Measurements from ENCODE around the gene HDAC4.

HDAC4 gene

DNA sequence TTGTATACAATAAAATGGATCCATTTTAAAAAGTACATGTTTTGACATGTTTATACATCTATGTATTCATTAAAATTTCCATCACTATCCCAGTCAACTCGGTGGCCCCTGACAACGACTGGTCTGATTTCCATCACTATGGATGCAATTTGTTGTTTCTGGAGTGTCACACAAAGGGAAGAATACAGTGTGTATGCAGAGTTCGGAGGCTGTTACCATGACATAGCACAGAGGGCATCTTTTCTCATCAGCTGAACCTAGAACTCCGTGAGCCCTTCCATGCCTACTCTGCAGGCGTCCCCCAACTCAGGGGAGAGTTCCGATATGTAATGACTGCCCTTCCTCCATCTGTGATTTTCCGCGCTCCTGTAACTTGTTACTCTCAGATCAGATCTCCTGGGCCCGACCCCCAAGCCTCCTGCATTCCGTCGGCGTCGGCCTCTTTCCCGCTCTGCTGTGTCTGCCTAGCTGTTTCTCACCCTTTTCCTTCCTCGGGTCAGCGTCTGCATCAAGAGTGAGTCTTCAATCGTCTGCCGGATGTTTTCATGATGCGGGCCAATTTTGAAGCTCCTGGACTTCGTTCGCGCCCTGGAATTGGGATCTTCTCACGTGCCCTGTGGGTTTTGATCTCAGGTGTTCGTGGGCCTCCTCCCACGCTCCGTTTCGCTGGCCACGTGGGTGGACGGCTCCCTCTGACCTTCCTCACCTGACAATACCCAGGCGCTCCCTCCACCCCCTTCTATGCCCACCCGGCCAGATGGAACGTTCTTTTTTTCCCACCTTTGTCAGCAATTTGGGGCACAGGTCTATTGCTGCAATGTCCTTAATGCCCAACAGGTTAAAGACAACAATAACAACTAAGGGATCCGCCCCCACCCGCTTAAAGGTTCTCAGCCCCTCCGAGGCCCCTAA, 391.9 kb downstream of the HDAC4 start:
- in situ Hi-C loops (cut with MboI; ENCODE audit: low sequenced_read_pairs): no loop called here

DNA sequence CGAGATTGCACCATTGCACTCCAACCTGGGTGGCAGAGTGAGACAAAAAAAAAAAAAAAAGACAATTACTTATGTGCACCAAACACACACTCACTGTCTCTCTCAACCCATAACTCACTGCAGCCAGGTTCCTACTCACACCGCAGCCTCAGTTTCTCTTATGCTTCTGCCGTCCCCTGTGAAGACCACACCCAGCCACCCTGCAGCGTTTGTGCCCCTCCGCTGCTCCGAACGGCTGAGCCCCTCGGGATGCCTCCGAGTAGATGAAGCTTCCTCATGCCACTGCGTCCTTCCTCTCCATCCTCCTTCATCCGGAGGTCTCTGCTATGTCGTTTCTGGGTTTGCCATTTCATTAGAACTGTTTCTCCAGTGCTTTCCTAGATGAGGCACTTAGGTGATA, 392.8 kb downstream of the HDAC4 start:
- in situ Hi-C loops (cut with MboI; ENCODE audit: low sequenced_read_pairs): no loop called here

DNA sequence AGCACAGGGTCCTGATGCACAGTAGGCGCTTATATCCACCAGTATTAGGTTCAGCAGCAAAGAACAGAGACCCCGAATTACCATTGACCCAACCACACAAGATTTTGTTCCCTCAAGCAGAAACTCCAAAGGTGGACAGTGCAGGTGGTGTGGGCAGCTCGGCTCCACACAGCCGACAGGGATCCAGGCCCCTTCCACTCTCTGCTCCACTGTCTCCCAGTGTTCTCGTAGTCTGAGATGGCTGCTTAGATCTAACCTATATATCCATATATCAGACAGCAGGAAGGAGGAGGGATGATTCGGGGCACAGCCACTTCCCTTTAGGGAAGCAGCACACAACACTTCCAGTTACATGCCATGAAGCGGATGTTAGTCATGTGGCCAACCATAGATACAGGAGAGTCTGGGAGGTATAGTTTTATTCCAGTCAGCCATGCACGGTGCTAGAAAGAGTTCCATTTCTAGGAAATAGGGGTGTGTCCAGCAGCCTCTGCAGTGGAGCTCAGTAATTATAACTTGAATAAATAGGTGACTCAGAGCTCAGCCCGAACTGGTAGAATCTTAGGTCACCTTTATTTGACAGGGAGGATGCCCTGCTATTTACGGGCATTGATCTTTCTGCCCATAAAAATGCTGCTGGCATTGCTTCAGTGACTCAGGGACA, 394.1 kb downstream of the HDAC4 start:
- in situ Hi-C loops (cut with MboI; ENCODE audit: low sequenced_read_pairs): no loop called here

DNA sequence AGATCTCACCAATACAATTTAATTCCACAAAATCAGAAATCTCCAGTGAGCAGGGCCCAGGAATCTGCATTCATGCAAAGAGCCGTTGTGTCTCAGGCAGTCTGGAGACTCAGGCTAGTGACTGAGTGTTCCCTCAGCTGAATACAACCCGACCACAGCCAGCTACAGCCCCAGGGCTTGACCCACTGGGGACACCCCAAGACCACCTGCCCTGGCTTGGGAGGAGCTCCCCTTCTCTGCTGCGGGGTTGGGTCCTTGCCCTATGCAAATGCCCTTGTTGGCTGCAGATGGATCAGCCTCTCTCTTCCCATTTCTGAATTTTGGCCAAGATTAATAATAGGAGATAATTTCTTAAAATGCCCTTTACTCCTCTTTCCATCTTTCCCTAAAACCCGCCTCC, 395.2 kb downstream of the HDAC4 start:
- in situ Hi-C loops (cut with MboI; ENCODE audit: low sequenced_read_pairs): no loop called here

DNA sequence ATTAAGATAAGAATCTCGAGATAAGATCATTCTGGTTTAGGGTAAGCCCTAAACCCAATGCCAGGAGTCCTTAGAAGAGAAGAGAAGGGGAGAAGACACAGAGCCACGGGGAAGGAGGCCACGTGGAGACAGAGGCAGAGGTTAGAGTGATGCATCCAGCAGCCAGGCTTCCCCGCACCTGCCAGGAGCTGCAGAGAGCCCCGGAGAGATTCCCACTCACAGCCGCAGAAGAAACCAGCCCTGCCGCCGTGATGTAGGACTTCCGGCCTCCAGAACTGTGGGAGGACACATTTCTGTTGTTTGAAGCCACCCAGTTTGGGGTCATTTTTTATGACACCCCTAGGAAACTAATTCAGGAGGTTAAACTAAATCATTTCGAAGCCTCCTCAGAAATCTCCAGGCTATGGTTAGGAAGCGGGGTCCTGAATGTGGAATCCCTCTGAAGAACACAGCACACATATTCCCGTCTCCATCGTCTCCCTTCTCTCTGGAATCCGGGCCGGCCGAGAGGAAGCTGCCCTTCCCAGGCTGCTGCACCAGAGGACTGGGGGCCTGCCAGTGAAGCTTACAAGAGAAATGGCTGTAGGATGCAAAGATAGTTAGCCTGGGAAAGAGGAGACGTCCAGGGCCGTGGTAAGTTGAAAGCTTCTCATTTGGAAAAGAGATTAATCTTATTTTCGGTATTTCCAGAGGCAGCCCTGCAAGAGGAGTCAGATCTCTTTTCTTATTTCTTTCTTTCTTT, 396.4 kb downstream of the HDAC4 start:
- in situ Hi-C loops (cut with MboI; ENCODE audit: low sequenced_read_pairs): no loop called here

DNA sequence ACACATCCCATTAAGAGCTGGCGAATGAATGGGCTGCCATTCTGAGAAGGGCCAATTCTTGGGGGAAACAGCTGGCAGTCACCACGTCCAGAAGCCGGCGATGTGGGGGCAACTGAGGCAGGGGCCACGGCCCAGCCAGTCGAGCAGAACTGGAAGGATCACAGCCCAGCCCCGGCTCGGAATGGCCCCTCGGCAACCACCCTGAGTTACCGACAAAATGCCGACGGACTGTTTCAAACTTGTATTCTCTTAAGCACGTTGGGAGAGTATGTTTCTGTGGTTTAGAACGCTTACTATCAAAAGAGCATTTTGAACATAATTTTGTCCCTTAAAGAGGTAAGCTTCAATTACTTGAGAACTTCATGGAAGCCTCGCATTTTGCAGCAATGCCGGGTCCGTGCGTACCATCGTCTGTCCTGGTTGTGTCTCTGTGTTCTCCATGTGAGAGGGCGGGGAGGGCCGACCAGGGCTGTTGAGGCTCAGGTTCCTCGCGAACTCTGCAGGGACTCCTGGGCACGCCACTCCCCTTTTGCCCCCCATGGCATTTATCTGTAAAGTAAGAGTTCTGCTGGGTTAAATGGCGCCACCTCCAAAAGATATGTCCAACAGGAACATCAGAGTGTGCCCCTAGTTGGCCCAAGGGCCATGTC, 397.1 kb downstream of the HDAC4 start:
- in situ Hi-C loops (cut with MboI; ENCODE audit: low sequenced_read_pairs): no loop called here

DNA sequence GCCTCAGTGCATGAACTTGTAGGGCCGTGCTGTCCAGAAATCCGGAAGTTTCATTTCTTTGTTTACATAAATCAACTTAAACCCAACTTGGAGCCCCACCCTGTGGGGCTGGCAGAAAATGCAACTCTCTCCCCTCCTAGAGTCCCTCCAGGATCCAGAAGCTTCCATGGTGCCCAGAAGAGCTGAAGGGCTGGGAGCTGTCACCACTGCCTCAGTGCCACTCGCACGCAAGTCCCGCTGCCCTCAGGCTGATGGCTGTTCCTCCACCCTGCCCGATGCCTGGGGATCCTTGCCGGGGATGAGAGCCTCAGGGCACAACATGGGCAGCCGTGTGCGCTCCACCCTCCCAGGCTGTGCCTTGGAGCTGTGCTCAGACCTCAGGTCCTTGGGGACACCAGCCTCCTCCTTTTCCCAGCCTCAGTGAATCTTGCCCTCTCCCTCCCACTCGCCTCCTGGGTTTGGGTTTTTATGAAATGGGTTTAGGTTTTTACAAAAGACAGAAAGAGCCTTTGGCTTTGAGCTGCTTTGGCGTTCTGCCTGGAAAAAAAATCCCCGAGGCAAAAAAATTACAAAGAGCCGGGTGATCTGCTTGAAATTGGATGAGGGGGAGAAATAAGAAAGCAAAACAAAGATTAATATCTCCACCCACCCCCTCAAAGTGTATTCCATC, 397.7 kb downstream of the HDAC4 start:
- in situ Hi-C loops (cut with MboI; ENCODE audit: low sequenced_read_pairs): no loop called here

DNA sequence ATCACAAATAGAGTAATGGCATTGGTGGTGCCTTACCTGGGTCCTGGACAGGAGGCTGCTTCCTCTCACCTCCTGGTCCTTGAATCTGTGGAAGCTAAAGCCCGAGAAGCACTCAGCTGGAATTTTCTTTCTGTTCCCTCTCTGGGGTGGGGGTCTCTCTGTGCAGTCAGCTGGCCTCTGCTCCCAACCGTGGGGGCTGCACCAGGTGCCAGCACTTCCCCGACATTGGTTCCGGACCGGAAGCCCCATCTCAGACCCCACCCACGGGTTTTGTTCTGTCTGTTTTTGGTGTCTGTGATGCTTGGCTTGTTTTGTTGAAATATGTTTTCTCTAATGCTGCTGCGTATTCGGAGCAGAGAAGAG, 398.2 kb downstream of the HDAC4 start:
- in situ Hi-C loops (cut with MboI; ENCODE audit: low sequenced_read_pairs): no loop called here

DNA sequence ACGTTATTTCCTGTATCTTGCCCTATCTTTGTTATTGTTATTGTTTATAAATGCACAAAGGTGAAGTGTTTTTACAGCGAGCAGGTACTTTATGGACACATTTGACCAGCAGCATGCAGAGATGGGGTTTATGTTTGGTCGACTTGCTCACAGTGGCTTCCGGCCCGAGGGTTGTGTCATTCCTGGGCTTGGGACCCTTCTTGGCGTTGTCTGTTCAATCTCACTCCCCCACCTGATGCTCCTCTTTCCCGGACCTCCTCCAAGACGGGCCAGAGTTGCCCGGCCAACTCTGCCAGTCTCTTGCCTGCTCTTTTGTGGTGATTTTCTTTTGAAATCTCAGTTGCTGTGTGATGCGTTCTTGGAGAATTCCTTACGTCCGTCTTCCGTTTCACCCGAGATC, 399.0 kb downstream of the HDAC4 start:
- in situ Hi-C loops (cut with MboI; ENCODE audit: low sequenced_read_pairs): no loop called here

DNA sequence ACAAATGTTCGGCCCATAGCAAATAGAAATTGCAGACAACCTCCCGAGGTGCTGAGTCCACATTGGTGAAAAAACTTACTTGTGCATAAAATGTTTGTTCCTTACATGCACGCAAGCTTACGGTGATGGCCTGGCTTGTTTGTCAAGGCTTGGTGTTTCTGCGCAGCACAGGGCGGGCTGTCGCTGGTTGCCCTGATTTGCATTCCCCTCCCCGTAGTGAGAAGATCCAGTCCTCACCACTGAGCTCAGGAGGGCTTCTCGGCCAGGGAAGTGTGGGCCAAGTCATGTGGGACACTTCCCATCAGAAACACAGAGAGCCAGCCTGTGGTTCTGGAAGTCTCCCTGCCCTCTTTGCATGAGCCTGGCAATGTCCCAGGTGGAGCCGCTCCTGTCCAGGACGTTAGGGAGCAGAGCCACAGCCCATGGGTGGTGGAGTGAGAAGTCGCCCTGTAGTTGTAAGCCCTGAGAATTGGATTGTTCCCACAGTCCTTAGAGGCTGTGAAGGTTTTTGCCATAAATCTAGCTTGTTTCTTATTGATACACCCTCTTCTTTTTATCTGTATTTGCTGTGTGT, 400.2 kb downstream of the HDAC4 start:
- in situ Hi-C loops (cut with MboI; ENCODE audit: low sequenced_read_pairs): no loop called here

DNA sequence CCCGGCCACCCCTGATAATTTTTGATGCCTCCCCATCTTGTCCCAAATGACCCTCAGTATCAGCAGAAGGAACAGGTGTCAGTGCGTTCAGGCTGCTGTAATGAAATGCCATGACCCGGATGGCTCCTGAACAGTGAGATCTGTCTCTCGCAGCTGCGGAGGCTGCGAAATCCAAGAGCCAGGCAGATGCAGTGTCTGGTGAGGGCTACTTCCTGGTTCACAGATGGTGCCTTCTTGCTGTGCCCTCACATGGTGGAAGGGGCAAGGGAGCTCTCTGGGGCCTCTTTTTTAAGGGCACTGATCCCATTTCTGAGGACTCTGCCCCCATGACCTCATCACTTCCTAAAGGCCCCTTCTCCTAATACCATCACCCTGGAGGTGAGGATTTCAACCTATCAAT, 400.7 kb downstream of the HDAC4 start:
- in situ Hi-C loops (cut with MboI; ENCODE audit: low sequenced_read_pairs): no loop called here

DNA sequence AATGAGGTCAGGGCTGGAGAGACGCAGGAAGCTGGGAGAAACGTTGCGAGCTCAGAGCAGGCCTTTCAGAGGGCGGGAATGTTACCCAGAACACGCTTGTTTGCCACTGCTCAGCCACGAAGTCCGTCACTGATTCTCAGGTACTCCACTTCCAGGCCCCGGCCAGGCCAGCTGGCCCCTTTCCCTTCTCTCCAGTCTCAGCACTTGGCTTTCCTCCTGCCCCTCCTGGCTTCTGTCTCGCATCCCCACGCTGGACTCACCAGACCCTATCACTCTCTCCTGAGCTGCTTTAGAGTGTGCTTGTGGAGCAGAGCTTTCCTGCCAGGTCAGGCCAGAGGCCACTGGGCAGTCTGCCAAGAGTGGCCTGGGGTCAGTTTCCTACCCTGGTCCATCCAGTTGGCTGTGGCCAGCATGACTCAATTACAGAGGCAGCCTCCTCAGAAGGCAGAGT, 401.5 kb downstream of the HDAC4 start:
- in situ Hi-C loops (cut with MboI; ENCODE audit: low sequenced_read_pairs): no loop called here

DNA sequence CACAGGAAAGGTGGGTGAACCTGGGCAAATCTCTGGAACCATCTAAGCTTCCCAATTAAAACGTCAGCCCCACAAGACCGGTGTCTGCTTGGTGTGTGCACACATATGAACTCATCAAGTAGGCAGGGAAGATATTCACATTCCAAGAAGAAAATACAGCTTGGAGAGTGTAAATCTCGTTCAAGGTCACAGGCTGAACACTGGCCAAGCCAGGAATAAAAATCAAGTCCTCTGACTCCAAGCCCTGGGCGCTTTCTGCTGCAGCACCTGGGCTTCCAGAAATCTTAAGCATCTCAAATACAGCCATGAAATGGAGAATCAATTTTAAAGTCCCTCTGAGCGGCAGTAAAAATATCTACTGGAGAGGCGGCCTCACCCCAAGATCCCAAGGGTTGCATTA, 402.0 kb downstream of the HDAC4 start:
- in situ Hi-C loops (cut with MboI; ENCODE audit: low sequenced_read_pairs): no loop called here
